ENCODE data around the gene IL1R1. TPM values are rescaled to one million over a fixed set of nuclear protein-coding genes. Genes with fewer than 3 reads are reported as not detected.

Gene IL1R1
- polyA plus RNA-seq, 1 donor from 2014 or later, result not detected

GRCh38 chr2:102176172-102176571 is 33.6 kb downstream of the IL1R1 start:
- H3K4me2 ChIP-seq (ENCODE audit: low read length), result no peak overlapping the region
- no peak overlapping the region for H3K9ac ChIP-seq (ENCODE audit: low read length)
- no peaks in the 10 kb centered on the region for H3K27me3 ChIP-seq (ENCODE audit: insufficient read depth, low read depth, low read length)
- no peaks in the 10 kb centered on the region for H4K20me1 ChIP-seq (ENCODE audit: insufficient read depth)
- H2AFZ ChIP-seq (ENCODE audit: low read depth, low read length), result no peak overlapping the region
- H3K27ac ChIP-seq (ENCODE audit: low read length), result no peak overlapping the region
- no peaks in the 10 kb centered on the region for H3K9me3 ChIP-seq (ENCODE audit: low read length)
- H3K4me3 ChIP-seq (ENCODE audit: low read length), result no peak overlapping the region
- no peaks in the 10 kb centered on the region for H3K79me2 ChIP-seq (replicated peaks; ENCODE audit: insufficient read depth, low read length)
- TF ChIP-seq EP300 (conservative IDR thresholded peaks at IDR 0.05; ENCODE audit: poor library complexity, severe bottlenecking) (no peak), CTCF (IDR thresholded peaks at IDR 0.05; ENCODE audit: poor library complexity, severe bottlenecking) (no peak), EZH2 (IDR thresholded peaks at IDR 0.05; ENCODE audit: borderline replicate concordance, insufficient read depth, low read length, poor library complexity, severe bottlenecking) (no peak), MXI1 (conservative IDR thresholded peaks at IDR 0.05; ENCODE audit: poor library complexity, severe bottlenecking) (no peak), REST (IDR thresholded peaks at IDR 0.05; ENCODE audit: borderline replicate concordance) (no peak), POLR2AphosphoS5 (IDR thresholded peaks at IDR 0.05) (no peak), RAD21 (conservative IDR thresholded peaks at IDR 0.05) (no peak), SMC3 (conservative IDR thresholded peaks at IDR 0.05; ENCODE audit: poor library complexity) (no peak), TAF1 (IDR thresholded peaks at IDR 0.05; ENCODE audit: low read depth) (no peak)
- H3K9me2 ChIP-seq (ENCODE audit: insufficient read depth, low read length), result no peaks in the 10 kb centered on the region
- H3F3A ChIP-seq (ENCODE audit: insufficient read depth, low read length, poor library complexity, severe bottlenecking), result no peaks in the 10 kb centered on the region
- H3K36me3 ChIP-seq (ENCODE audit: insufficient read depth, low read length), result no peaks in the 10 kb centered on the region

GRCh38 chr2:102177814-102178478 is 35.4 kb downstream of the IL1R1 start:
- no peaks in the 10 kb centered on the region for H3K27me3 ChIP-seq (ENCODE audit: insufficient read depth, low read depth, low read length)
- H3K9me3 ChIP-seq (ENCODE audit: low read length), result no peaks in the 10 kb centered on the region
- H4K20me1 ChIP-seq (ENCODE audit: insufficient read depth), result no peaks in the 10 kb centered on the region
- H2AFZ ChIP-seq (ENCODE audit: low read depth, low read length), result no peak overlapping the region
- no peak for TF ChIP-seq MXI1 (conservative IDR thresholded peaks at IDR 0.05; ENCODE audit: poor library complexity, severe bottlenecking)
- no peak for TF ChIP-seq RAD21 (conservative IDR thresholded peaks at IDR 0.05)
- no peak for TF ChIP-seq SMC3 (conservative IDR thresholded peaks at IDR 0.05; ENCODE audit: poor library complexity)
- TF ChIP-seq TAF1 (IDR thresholded peaks at IDR 0.05; ENCODE audit: low read depth), result no peak
- TF ChIP-seq CTCF (IDR thresholded peaks at IDR 0.05; ENCODE audit: poor library complexity, severe bottlenecking), result no peak
- no peak for TF ChIP-seq EP300 (conservative IDR thresholded peaks at IDR 0.05; ENCODE audit: poor library complexity, severe bottlenecking)
- TF ChIP-seq REST (IDR thresholded peaks at IDR 0.05; ENCODE audit: borderline replicate concordance), result no peak
- no peak for TF ChIP-seq EZH2 (IDR thresholded peaks at IDR 0.05; ENCODE audit: borderline replicate concordance, insufficient read depth, low read length, poor library complexity, severe bottlenecking)
- no peak for TF ChIP-seq POLR2AphosphoS5 (IDR thresholded peaks at IDR 0.05)
- no peaks in the 10 kb centered on the region for H3K79me2 ChIP-seq (replicated peaks; ENCODE audit: insufficient read depth, low read length)
- H3K4me3 ChIP-seq (ENCODE audit: low read length), result no peak overlapping the region
- no peaks in the 10 kb centered on the region for H3K36me3 ChIP-seq (ENCODE audit: insufficient read depth, low read length)
- no peak overlapping the region for H3K4me2 ChIP-seq (ENCODE audit: low read length)
- H3K27ac ChIP-seq (ENCODE audit: low read length), result no peak overlapping the region
- H3K9me2 ChIP-seq (ENCODE audit: insufficient read depth, low read length), result no peaks in the 10 kb centered on the region
- H3F3A ChIP-seq (ENCODE audit: insufficient read depth, low read length, poor library complexity, severe bottlenecking), result no peaks in the 10 kb centered on the region
- H3K9ac ChIP-seq (ENCODE audit: low read length), result no peak overlapping the region
